Activated CD4-positive, alpha-beta T cell treated with anti-CD3 and anti-CD28 coated beads, Interleukin-2, Interleukin-4, amounts not matched to agents 100 ng/mL and 50 ng/mL, durations not matched to agents 16 hours and 8 hours (primary cell): ENCODE data around the gene LAMA3.

Experiments
- DNase-seq: peaks from one replicate; pipeline ENCODE4 v3.0.0-alpha.2; 2020; ENCODE audit warnings: low spot score

LAMA3 gene

GRCh38 chr18:23853448-23854195, 164.4 kb downstream of the LAMA3 start:
- no peak for DNase-seq

- DNase-seq, result no peak
Observed at GRCh38 chr18:23855721-23856120, 166.5 kb downstream of the LAMA3 start.

DNA sequence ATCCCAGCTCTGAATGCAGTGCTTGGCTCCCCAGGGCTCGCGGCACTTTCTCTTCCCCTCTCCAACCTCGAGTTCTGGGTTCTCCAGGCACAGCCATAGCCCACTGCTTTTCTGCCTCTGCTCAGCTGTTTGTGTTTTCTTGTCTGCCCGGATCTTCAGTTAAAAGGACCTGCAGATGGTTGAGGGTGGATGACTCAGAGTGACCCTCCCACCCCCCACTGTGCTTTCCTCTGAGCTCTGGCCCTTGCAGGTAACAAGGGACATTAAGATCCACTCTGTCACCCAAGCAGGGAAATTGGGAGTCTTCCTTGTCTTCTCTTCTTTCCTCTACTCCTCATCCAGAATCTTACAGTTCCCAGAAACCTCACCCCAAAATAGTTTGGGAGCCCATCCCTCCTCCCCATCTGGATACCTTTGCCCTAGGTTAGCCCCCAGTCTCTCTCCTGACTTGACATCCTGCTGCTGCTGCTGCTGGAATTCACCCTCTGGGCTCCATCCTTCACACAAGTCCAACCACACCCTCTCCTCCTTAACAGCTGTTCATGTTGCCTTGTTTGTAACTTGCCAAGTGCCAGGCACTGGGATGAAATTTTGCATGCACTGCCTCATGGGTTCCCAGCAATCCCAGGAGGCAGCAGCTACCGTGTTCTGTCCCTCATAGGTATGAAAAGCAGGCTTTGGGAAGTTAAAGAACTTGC, 167.4 kb downstream of the LAMA3 start:
- no peak for DNase-seq

DNA sequence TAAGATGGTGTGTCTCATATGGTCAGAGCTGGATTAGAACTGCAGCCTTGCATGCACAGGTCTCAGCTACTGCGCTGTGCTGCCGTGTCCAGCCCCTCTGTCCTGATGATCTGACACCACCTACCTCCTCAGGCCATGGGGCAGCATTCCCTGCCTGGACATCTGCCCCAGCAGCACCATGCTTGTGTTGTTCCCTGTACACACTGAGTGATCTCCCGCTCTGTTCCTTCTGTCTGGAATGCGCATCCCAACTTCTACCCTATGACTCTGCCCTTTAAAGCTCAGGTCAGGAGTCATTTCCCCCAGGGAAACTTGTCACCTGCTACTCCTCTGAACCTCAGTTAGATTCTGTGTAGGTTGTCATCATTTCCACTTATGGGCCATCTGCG, 167.9 kb downstream of the LAMA3 start:
- DNase-seq, result no peak

DNA sequence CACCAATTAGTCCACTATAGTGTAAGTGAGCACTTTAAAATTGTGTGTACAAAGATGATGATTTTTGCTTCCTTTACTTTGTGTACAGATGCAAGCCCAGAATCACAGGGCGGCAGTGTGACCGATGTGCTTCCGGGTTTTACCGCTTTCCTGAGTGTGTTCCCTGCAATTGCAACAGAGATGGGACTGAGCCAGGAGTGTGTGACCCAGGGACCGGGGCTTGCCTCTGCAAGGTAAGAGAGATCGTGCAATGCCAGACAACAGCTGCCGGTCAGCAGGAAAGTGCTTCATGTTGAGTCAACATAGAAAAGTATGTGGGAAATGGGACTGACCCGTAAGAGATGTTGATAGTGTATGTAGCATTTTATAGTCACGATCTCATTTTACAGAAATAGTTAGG, 168.5 kb downstream of the LAMA3 start:
- DNase-seq, result no peak

- no peak for DNase-seq
Observed at GRCh38 chr18:23859466-23860336, 170.4 kb downstream of the LAMA3 start.

- DNase-seq, result no peak
Observed at GRCh38 chr18:23861326-23861725, 172.1 kb downstream of the LAMA3 start.

GRCh38 chr18:23861805-23862470, 172.7 kb downstream of the LAMA3 start:
- DNase-seq, result no peak

DNA sequence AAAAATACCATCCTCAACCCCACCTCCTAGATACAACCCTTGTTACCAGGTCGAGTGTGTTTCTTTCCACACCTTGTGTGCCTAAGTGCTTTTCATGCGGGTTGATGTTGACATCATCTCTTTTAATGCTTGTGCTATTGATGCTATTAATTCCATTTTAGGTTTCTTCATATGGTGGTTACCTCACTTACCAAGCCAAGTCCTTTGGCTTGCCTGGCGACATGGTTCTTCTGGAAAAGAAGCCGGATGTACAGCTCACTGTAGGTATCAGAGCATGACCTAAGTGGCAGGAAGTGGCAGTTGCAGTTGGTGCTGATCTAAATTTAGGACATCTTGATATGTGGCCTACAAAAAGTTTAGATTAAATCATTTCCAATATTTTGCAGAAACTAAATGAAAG, 175.4 kb downstream of the LAMA3 start:
- DNase-seq, result peak; percentile 49

DNA sequence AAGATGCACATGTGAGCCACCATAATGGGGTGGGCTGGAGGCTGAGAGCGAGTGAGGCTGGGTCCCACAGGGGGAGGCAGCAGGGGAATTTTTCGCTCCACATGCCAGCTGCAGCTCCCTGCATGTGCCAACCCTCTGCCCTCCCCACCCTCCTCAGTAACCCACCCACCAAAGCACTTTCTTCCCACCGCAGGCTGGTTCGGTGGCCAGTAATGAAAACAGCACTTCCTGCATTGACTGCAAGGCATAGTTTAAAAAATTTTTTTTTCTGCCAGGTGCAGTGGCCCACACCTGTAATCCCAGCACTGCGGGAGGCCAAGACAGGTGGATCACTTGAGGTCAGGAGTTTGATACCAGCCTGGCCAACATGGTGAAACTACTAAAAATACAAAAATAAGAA, 177.8 kb downstream of the LAMA3 start:
- DNase-seq, result no peak

GRCh38 chr18:23868136-23868785, 179.0 kb downstream of the LAMA3 start:
- no peak for DNase-seq

- DNase-seq, result no peak
Observed at GRCh38 chr18:23870676-23871380, 181.6 kb downstream of the LAMA3 start.

GRCh38 chr18:23871410-23871809, 182.2 kb downstream of the LAMA3 start:
- peak; percentile 7 for DNase-seq

DNA sequence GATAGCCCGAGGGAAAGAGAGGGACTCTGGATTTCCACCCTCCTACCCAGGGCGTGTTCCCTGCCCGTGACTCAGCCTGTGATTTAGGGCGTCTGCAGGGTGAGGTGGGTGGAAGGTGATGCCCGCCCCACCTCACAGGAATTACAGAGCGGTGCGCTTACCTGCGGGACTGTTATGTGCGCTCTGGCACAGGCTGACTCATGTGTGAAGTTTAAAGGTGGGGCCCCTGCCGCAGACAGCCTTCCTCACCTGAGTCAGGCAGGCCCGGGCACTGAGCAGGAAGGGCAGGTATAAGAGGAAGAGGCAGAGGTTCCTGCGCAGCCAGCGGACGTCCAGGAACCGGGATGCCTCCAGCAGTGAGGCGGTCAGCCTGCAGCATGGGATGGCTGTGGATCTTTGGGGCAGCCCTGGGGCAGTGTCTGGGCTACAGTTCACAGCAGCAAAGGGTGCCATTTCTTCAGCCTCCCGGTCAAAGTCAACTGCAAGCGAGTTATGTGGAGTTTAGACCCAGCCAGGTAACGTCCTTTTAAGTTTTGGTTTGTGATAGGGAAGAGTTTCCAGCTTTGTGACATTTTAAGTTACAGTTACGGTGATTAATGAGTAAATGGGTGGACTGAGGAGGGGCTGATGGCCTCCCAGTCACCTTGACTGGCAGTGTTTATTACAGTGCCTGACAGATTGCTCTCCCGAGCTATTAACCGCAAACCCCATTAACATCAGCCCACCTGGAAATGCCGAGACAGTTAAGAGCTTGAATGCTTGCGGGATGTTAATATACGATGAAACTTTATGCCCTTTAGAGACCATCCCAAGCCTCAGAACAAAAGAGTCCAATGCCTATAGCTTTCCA, 183.7 kb downstream of the LAMA3 start:
- DNase-seq, result no peak

GRCh38 chr18:23875966-23876895, 187.0 kb downstream of the LAMA3 start:
- no peak for DNase-seq

- no peak for DNase-seq
Observed at GRCh38 chr18:23876921-23877320, 187.7 kb downstream of the LAMA3 start.

- no peak for DNase-seq
Observed at GRCh38 chr18:23877371-23877770, 188.1 kb downstream of the LAMA3 start.

DNA sequence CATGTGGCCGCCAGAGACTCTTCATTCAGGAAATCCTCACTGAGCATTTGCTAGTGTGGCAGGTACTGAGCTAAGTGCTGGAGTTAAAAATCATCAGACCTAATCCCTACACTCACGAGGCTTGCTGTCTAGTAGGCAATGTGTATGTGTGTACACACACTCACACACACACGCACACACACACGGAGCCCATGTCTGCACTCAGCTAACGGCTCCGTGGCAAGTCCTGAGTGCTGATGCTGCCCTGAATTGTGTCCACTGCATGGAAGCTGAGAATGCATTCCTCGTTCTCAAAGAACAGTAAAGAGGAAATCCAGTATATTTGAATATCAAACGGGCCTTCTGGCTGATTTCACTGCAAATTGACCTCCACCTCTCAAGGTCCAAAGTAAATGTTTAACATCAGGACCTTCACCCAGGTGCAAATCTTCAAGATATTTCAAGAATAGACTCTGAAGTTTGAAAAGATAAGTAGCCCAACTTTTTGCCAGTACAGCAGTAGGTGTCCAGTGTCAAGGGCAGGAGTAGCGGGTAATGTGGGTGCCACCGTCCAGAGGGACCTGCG, 189.2 kb downstream of the LAMA3 start:
- no peak for DNase-seq

- no peak for DNase-seq
Observed at GRCh38 chr18:23879126-23879525, 189.9 kb downstream of the LAMA3 start.
